Gastrocnemius medialis (tissue), 4 donors: ENCODE results near the gene B4GALT5. TPM values are rescaled to one million over a fixed set of nuclear protein-coding genes. Genes with fewer than 3 reads are reported as not detected.
A peak's percentile ranks its signal among the peaks of the same experiment; 100 is the strongest.

ENCODE experiments used
- ATAC-seq, 2 donors: fragments of 150-250 bp; one replicate each; pipeline ENCODE4 v1.9.1; 2016
- DNase-seq, 2 donors: peaks; one replicate each; pipeline ENCODE4 v3.0.0-alpha.2; 2019
- H3K27ac ChIP-seq, 4 donors: fragments of 200-600 bp; sonication (generic); 1 replicate in 1 of 4; 2 replicates in 3 of 4; pipeline ENCODE4 v1.5.1; 2016 to 2018; ENCODE audit warnings: mild to moderate bottlenecking in 2 of 4, moderate library complexity in 1 of 4
- H3K27me3 ChIP-seq, 3 donors: fragments of 200-600 bp; sonication (generic) in 2 of 3; 1 replicate in 1 of 3; 2 replicates in 2 of 3; pipeline versions ENCODE4 v1.5.1 to v1.6.0; 2016 to 2019; ENCODE audit warnings: mild to moderate bottlenecking in 1 of 3, moderate library complexity in 1 of 3
- H3K36me3 ChIP-seq, 2 donors: fragments of 200-600 bp; sonication (generic) in 1 of 2; one replicate each; pipeline ENCODE4 v1.5.1; 2017 to 2018
- H3K4me1 ChIP-seq, 2 donors: fragments of 200-600 bp; sonication (generic) in 1 of 2; one replicate each; pipeline ENCODE4 v1.5.1; 2016 to 2017; ENCODE audit warnings: mild to moderate bottlenecking in 2 of 2
- H3K4me3 ChIP-seq, 4 donors: fragments of 200-600 bp; sonication (generic) in 3 of 4; 1 replicate in 1 of 4; 2 replicates in 3 of 4; pipeline ENCODE4 v1.5.1; 2016 to 2019; ENCODE audit warnings: mild to moderate bottlenecking in 2 of 4
- H3K9me3 ChIP-seq, 3 donors: fragments of 200-600 bp; sonication (generic) in 2 of 3; 1 replicate in 1 of 3; 2 replicates in 2 of 3; pipeline ENCODE4 v1.5.1; 2016 to 2019
- POLR2A ChIP-seq, 2 donors: fragments of 450-650 bp; IDR thresholded peaks; one replicate each; pipeline ENCODE4 v1.6.1; 2017; ENCODE audit warnings: antibody characterized with exemption in 2 of 2, mild to moderate bottlenecking in 2 of 2, moderate library complexity in 2 of 2
- in situ Hi-C, 4 donors: fragments of 200-750 bp; cut with MboI; loops; one replicate each; pipeline versions ENCODE4 v1.15.0 to v1.8.0; 2017; ENCODE audit warnings: low sequenced_read_pairs in 4 of 4
- intact Hi-C: fragments of 100-400 bp; cut with DNase I; formaldehyde crosslinking; loops from one replicate; pipeline ENCODE4 v1.15.1; 2023; ENCODE audit warnings: low total_unique reads
- total RNA-seq, 4 donors: library from RNA; depleted of rRNA; stranded (reverse); fragments of >200 nt; gene quantifications; one replicate each; pipeline versions ENCODE4 v1.1.0 to v1.2.3, GENCODE V29; 2016
- TF ChIP-seq, protein P1 (sequence below), 5 experiments: fragments of 450-650 bp in 3 of 5; fragments of 200-600 bp in 2 of 5; sonication (generic) in 2 of 5; IDR thresholded peaks in 4 of 5; conservative IDR thresholded peaks in 1 of 5; 1 replicate in 4 of 5; 2 replicates in 1 of 5; pipeline ENCODE4 v1.5.1; 2016 to 2019; ENCODE audit warnings: antibody characterized with exemption in 5 of 5, mild to moderate bottlenecking in 3 of 5, moderate library complexity in 3 of 5

B4GALT5 gene
- total RNA-seq, 4 donors from 2014 or later, result 27.6 to 75.2 (median 56.4) TPM

DNA sequence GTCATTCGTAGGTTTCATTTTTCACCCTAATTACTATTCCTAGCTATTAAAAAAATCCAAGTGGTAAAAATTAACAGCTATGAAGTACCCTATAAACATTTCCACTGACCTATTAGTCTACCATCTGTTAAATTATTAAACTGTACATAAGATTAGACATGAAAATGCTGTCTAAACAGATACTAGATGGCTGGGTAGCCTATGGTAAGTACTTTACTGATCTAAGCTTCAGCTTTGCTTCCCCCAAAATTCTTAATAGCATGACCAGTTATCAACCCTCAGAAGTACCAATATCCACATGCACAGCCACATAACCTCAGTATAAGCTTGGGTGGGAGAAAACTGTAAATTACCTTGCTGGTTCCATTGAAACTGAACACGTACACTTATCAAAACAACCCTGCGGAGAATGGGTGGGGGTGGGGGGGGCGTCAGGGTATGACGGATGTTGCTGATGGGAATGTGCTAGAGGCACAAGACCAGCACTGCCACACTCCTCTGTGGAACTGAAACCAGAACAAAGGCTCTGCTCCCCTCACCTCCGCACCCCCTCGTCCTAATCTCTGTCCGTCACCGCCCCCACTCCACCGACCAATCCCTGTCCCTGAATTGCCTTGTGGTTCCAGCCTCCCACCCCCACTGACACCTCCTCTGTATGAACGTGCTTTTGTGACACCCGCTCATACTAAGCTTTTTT, 45.3 kb downstream of the B4GALT5 start:
- intact Hi-C loops (loop anchor here (1.0 kb wide), 1 partner anchor 9 kb away; no protein-coding TSS in a partner anchor), in situ Hi-C loops (no loop called here)
- peak in 1 of 2 donors; percentile 15 for ATAC-seq
- no peak for TF ChIP-seq POLR2A (IDR thresholded peaks at IDR 0.05)
- TF ChIP-seq, protein P1, sequence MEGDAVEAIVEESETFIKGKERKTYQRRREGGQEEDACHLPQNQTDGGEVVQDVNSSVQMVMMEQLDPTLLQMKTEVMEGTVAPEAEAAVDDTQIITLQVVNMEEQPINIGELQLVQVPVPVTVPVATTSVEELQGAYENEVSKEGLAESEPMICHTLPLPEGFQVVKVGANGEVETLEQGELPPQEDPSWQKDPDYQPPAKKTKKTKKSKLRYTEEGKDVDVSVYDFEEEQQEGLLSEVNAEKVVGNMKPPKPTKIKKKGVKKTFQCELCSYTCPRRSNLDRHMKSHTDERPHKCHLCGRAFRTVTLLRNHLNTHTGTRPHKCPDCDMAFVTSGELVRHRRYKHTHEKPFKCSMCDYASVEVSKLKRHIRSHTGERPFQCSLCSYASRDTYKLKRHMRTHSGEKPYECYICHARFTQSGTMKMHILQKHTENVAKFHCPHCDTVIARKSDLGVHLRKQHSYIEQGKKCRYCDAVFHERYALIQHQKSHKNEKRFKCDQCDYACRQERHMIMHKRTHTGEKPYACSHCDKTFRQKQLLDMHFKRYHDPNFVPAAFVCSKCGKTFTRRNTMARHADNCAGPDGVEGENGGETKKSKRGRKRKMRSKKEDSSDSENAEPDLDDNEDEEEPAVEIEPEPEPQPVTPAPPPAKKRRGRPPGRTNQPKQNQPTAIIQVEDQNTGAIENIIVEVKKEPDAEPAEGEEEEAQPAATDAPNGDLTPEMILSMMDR (IDR thresholded peaks at IDR 0.05 in 4 of 5, conservative IDR thresholded peaks at IDR 0.05 in 1 of 5), result no peak
- H3K4me1 ChIP-seq, result peaks cover 50 to 70% of the 10 kb centered on the region in 2 donors
- no peak for DNase-seq
- no peaks in the 10 kb centered on the region for H3K27me3 ChIP-seq
- H3K36me3 ChIP-seq, result no peaks in the 10 kb centered on the region
- H3K4me3 ChIP-seq, result no peak overlapping the region
- H3K9me3 ChIP-seq, result no peaks in the 10 kb centered on the region
- H3K27ac ChIP-seq, result peak overlapping the region in 2 of 4 donors; percentile 46 to 58

DNA sequence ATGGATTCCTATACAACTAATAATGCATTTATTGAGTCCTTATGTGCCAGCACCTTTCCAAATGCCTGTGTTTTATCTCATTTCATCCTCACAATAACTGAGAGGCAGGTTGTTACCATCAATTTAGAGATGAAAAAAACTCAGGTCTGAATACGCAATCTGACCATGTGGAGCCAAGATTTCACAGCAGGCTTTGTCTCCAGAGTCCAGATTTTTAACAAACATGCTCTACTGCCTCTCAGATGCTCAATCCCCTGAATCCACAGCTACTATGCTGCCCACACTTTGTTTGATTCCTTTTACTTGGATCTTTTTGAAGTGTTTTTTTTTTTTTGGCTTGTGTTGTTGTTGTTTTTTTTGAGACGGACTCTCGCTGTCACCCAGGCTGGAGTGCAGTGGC, 46.8 kb downstream of the B4GALT5 start:
- H3K27ac ChIP-seq, result peak overlapping the region in 2 of 4 donors; percentile 46 to 58
- DNase-seq (no peak), ATAC-seq (no peak)
- in situ Hi-C loops (no loop called here), intact Hi-C loops (no loop called here)
- H3K4me1 ChIP-seq, result peaks cover 38 to 71% of the 10 kb centered on the region in 2 donors
- no peak overlapping the region for H3K4me3 ChIP-seq
- no peak for TF ChIP-seq POLR2A (IDR thresholded peaks at IDR 0.05)
- TF ChIP-seq, protein P1 (IDR thresholded peaks at IDR 0.05 in 4 of 5, conservative IDR thresholded peaks at IDR 0.05 in 1 of 5), result no peak
- H3K27me3 ChIP-seq, result no peaks in the 10 kb centered on the region
- H3K36me3 ChIP-seq, result no peaks in the 10 kb centered on the region
- no peaks in the 10 kb centered on the region for H3K9me3 ChIP-seq

DNA sequence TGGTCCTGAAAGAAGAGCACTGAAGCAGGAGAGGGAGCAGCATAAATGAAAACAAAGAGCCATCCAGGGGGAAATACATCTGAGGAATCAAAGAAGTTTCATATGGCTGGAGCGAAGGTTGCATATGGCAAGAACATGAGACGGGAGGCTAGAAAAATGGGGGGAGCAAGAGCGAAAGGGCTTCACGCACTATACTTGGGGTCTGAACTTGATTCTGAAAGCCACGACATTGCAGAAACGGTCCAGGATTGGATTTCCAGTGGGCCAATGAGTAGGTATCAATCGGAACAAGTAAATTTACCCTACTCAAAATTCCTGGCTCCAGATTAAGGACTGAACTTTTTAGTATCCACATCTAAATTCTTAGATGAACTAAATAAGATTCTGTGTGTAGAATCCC, 47.9 kb downstream of the B4GALT5 start:
- peaks cover 35 to 71% of the 10 kb centered on the region in 2 donors for H3K4me1 ChIP-seq

DNA sequence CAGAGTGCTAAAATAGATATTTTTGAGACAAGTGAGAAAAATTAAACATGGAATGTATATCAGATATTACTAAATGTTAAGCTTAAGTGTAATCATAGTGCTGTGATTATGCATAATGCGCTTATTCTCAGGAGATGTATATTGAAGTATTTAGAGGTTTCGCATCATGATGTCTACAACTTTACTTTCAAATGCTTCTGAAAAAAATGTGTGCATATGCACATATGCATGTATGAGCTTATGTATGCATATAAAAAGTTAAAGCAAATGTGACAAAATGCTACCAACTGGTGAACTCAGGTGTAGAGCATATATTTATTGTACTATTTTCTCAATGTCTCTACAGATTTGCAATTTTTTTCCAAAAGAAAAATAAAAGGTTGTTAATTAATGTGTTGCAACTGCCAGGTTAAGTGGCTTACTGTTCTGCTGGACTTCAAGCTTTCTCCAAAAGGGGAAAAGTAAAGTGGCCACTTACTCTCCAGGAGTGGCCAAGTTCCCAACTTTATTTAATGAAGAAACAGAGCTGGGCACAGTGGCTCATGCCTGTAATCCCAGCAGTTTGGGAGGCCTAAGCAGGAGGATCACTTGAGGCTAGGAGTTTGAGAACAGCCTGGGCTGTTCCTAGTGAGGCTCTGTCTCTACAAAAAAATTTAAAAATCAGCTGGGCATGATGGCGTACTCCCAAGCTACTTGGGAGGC, 48.9 kb downstream of the B4GALT5 start:
- Histone ChIP-seq H3K36me3 (no peaks in the 10 kb centered on the region), H3K9me3 (no peaks in the 10 kb centered on the region), H3K27ac (peak overlapping the region in 2 of 4 donors; percentile 10 to 45), H3K4me3 (no peak overlapping the region), H3K4me1 (peaks cover 35 to 72% of the 10 kb centered on the region in 2 donors), H3K27me3 (no peaks in the 10 kb centered on the region)
- intact Hi-C loops, result no loop called here
- in situ Hi-C loops, result no loop called here
- DNase-seq (no peak), ATAC-seq (no peak)
- no peak for TF ChIP-seq POLR2A (IDR thresholded peaks at IDR 0.05)
- TF ChIP-seq, protein P1 (IDR thresholded peaks at IDR 0.05 in 4 of 5, conservative IDR thresholded peaks at IDR 0.05 in 1 of 5), result no peak

More for the DNA sequence above, 47.9 kb downstream of the B4GALT5 start:
- no peak for DNase-seq
- Histone ChIP-seq H3K4me3 (no peak overlapping the region), H3K27me3 (no peaks in the 10 kb centered on the region), H3K36me3 (no peaks in the 10 kb centered on the region), H3K9me3 (no peaks in the 10 kb centered on the region), H3K27ac (peak overlapping the region in 2 of 4 donors; percentile 46 to 58)
- no peak for TF ChIP-seq POLR2A (IDR thresholded peaks at IDR 0.05)
- TF ChIP-seq, protein P1 (IDR thresholded peaks at IDR 0.05 in 4 of 5, conservative IDR thresholded peaks at IDR 0.05 in 1 of 5), result no peak
- in situ Hi-C loops (no loop called here), intact Hi-C loops (no loop called here)
- ATAC-seq, result no peak
